A549 (cell line): ENCODE measurements around the gene PNKP. TPM values are rescaled to one million over a fixed set of nuclear protein-coding genes. Genes with fewer than 3 reads are reported as not detected.

Experiments
- ATAC-seq, 2 experiments: fragments of 200-7000 bp in 1 of 2; fragments of >200 bp in 1 of 2; cut with Nextera tagmentation in 1 of 2; cut with Tn5 transposase in 1 of 2; 3 replicates each; pipeline versions ENCODE4 v1.8.0 to v1.9.1; 2018 to 2020; ENCODE audit warnings: mild to moderate bottlenecking in 1 of 2, moderate library complexity in 1 of 2
- CTCF ChIA-PET: fragments of 300-600 bp; sonication (Branson Sonifier 250); formaldehyde crosslinking; extraction: SDS; loops from one replicate; lab custom pipeline; 2021; ENCODE audit warnings: antibody characterized with exemption, inconsistent platforms; lab: Yijun Ruan, JAX
- POLR2A ChIA-PET: fragments of 350-600 bp; formaldehyde crosslinking; extraction: SDS; loops from one replicate; lab custom pipeline; 2021; ENCODE audit warnings: antibody characterized with exemption, inconsistent platforms; lab: Yijun Ruan, JAX
- DNase-seq, 2 experiments: peaks; one replicate each; pipeline versions ENCODE4 v3.0.0 to v3.0.0-alpha.2; 2011 to 2016; ENCODE audit warnings: low read depth in 1 of 2, low spot score in 1 of 2
- FAIRE-seq: peaks from 2 replicates; lab custom pipeline; 2011; peaks lifted over from hg19 to GRCh38; lab: Jason Lieb, UNC
- H3K27ac ChIP-seq, 2 experiments: fragments of >200 bp; sonication (Bioruptor Twin); formaldehyde crosslinking; 3 replicates each; pipeline ENCODE4 v1.5.1; 2016 to 2017
- H3K4me1 ChIP-seq: fragments of >200 bp; sonication (Bioruptor Twin); formaldehyde crosslinking; 3 replicates; pipeline ENCODE4 v1.6.1; 2016
- H3K4me2 ChIP-seq: fragments of >200 bp; sonication (Bioruptor Twin); formaldehyde crosslinking; 3 replicates; pipeline ENCODE4 v1.6.1; 2016
- H3K4me3 ChIP-seq: fragments of >200 bp; sonication (Bioruptor Twin); formaldehyde crosslinking; 3 replicates; pipeline ENCODE4 v1.5.1; 2016
- H3K9me3 ChIP-seq: fragments of >200 bp; sonication (Bioruptor Twin); formaldehyde crosslinking; 3 replicates; pipeline ENCODE4 v1.6.1; 2016
- ATOH8 ChIP-seq: fragments of 250-450 bp; sonication (Bioruptor Pico); IDR thresholded peaks from 2 replicates; pipeline ENCODE4 v1.5.0; 2020; ENCODE audit warnings: low read depth, mild to moderate bottlenecking, moderate library complexity
- BHLHE40 ChIP-seq: IDR thresholded peaks from 2 replicates; pipeline ENCODE4 v1.6.1; 2012; ENCODE audit warnings: low read depth, low read length, inconsistent platforms
- CBX2 ChIP-seq: fragments of 200-600 bp; sonication (generic); IDR thresholded peaks from 2 replicates; pipeline ENCODE4 v1.6.1; 2016; ENCODE audit warnings: low read depth, mild to moderate bottlenecking, borderline replicate concordance
- CBX8 ChIP-seq: fragments of 200-600 bp; sonication (generic); IDR thresholded peaks from 2 replicates; pipeline ENCODE4 v1.6.1; 2016
- CEBPB ChIP-seq, 2 experiments: fragments of >200 bp in 1 of 2; sonication (Bioruptor Twin) in 1 of 2; formaldehyde crosslinking in 1 of 2; IDR thresholded peaks; 2 replicates each; pipeline ENCODE4 v1.6.1; 2012 to 2016
- CHD2 ChIP-seq: fragments of 150-350 bp; IDR thresholded peaks from 2 replicates; pipeline ENCODE4 v1.6.1; 2014; ENCODE audit warnings: low read length; ENCODE audit not compliant: partially characterized antibody
- CTCF ChIP-seq: fragments of >200 bp; sonication (Bioruptor Twin); formaldehyde crosslinking; IDR thresholded peaks from 3 replicates; pipeline ENCODE4 v1.5.1; 2016
- E2F6 ChIP-seq: IDR thresholded peaks from 2 replicates; pipeline ENCODE4 v1.6.1; 2012; ENCODE audit warnings: low read depth, borderline replicate concordance
- EHMT2 ChIP-seq: fragments of 200-600 bp; sonication (generic); IDR thresholded peaks from 2 replicates; pipeline ENCODE4 v1.6.1; 2016; ENCODE audit warnings: antibody characterized with exemption, low read depth, mild to moderate bottlenecking, moderate library complexity
- ELK1 ChIP-seq: fragments of 150-350 bp; IDR thresholded peaks from 2 replicates; pipeline ENCODE4 v1.6.1; 2014; ENCODE audit warnings: low read depth, mild to moderate bottlenecking, low read length
- HDAC2 ChIP-seq: fragments of 200-600 bp; sonication (generic); IDR thresholded peaks from 2 replicates; pipeline ENCODE4 v1.6.1; 2016
- HES2 ChIP-seq: fragments of >200 bp; sonication (Bioruptor Twin); formaldehyde crosslinking; IDR thresholded peaks from 2 replicates; pipeline ENCODE4 v1.6.1; 2016
- HEYL ChIP-seq: fragments of 250-450 bp; sonication (Bioruptor Pico); IDR thresholded peaks from 2 replicates; pipeline ENCODE4 v1.8.0; 2021; ENCODE audit warnings: mild to moderate bottlenecking, moderate library complexity
- HMGXB4 ChIP-seq: fragments of 250-450 bp; sonication (Bioruptor Pico); IDR thresholded peaks from 2 replicates; pipeline ENCODE4 v1.5.0; 2021; ENCODE audit warnings: mild to moderate bottlenecking, moderate library complexity, borderline replicate concordance
- JUN ChIP-seq, 2 experiments: fragments of >200 bp; sonication (Bioruptor Twin); formaldehyde crosslinking; IDR thresholded peaks; 2 replicates in 1 of 2; 3 replicates in 1 of 2; pipeline ENCODE4 v1.6.1; 2016 to 2017
- KDM1A ChIP-seq: fragments of 200-600 bp; sonication (generic); IDR thresholded peaks from 2 replicates; pipeline ENCODE4 v1.6.1; 2016; ENCODE audit warnings: low read depth, mild to moderate bottlenecking
- KDM5A ChIP-seq: fragments of 200-600 bp; sonication (generic); IDR thresholded peaks from 2 replicates; pipeline ENCODE4 v1.6.1; 2016; ENCODE audit warnings: antibody characterized with exemption, mild to moderate bottlenecking
- MAZ ChIP-seq: fragments of 150-350 bp; IDR thresholded peaks from 2 replicates; pipeline ENCODE4 v1.6.1; 2014; ENCODE audit warnings: antibody characterized with exemption, low read depth, low read length, borderline replicate concordance
- NFE2L2 ChIP-seq: fragments of 150-350 bp; conservative IDR thresholded peaks from 2 replicates; pipeline ENCODE4 v1.6.1; 2014; ENCODE audit warnings: low read length
- NPAS2 ChIP-seq: fragments of 250-450 bp; sonication (Bioruptor Pico); IDR thresholded peaks from 2 replicates; pipeline ENCODE4 v1.8.0; 2022; ENCODE audit warnings: mild to moderate bottlenecking, moderate library complexity, borderline replicate concordance
- NR3C1 ChIP-seq: fragments of >200 bp; sonication (Bioruptor Twin); formaldehyde crosslinking; IDR thresholded peaks from 3 replicates; pipeline ENCODE4 v1.6.1; 2017
- PBX3 ChIP-seq: IDR thresholded peaks from 2 replicates; pipeline ENCODE4 v1.6.1; 2012
- POLR2AphosphoS2 ChIP-seq: conservative IDR thresholded peaks from 2 replicates; pipeline ENCODE4 v1.6.1; 2012; ENCODE audit warnings: low read length, improper control_type of control experiment, inconsistent platforms
- RAD21 ChIP-seq, 2 experiments: fragments of >200 bp in 1 of 2; sonication (Bioruptor Twin) in 1 of 2; formaldehyde crosslinking in 1 of 2; IDR thresholded peaks in 1 of 2; conservative IDR thresholded peaks in 1 of 2; 2 replicates in 1 of 2; 3 replicates in 1 of 2; pipeline ENCODE4 v1.6.1; 2012 to 2018; ENCODE audit warnings: inconsistent platforms in 1 of 2
- RFX5 ChIP-seq: fragments of 450-650 bp; IDR thresholded peaks from 2 replicates; pipeline ENCODE4 v1.7.1; 2014; ENCODE audit warnings: antibody characterized with exemption, mild to moderate bottlenecking, moderate library complexity
- RNF2 ChIP-seq: fragments of 200-600 bp; sonication (generic); IDR thresholded peaks from 2 replicates; pipeline ENCODE4 v1.6.1; 2016; ENCODE audit warnings: low read depth, mild to moderate bottlenecking, antibody characterized with exemption, moderate library complexity, borderline replicate concordance
- ZC3H11A ChIP-seq: fragments of 450-650 bp; IDR thresholded peaks from 2 replicates; pipeline ENCODE4 v1.6.1; 2014; ENCODE audit warnings: antibody characterized with exemption, mild to moderate bottlenecking
- ZFP36 ChIP-seq: fragments of 450-650 bp; IDR thresholded peaks from 2 replicates; pipeline ENCODE4 v1.6.1; 2014; ENCODE audit warnings: borderline replicate concordance; ENCODE audit not compliant: partially characterized antibody
- WGBS: methylation state at CpG from one replicate; pipeline ENCODE4 v1.1.6; 2017; ENCODE audit errors: missing lambda C conversion rate; 5-methylcytosine and 5-hydroxymethylcytosine counted together
- polyA plus RNA-seq, 4 experiments: library from polyadenylated mRNA; depleted of rRNA in 3 of 4; stranded (reverse); fragments of >200 nt; fragmentation: RNase III in 1 of 4; extraction: RNeasy Plus Mini Kit Qiagen cat#74134 plus additional on column Dnase treatment in 1 of 4; gene quantifications; 2 replicates in 3 of 4; 3 replicates in 1 of 4; pipeline ENCODE4 v1.2.3, GENCODE V29; 2011 to 2017

Gene PNKP
- polyA plus RNA-seq, 2 of the 4 experiments (the other 2 are of a cell fraction) = 23.3 to 71.2 TPM

- TF ChIP-seq CTCF (no peak), NR3C1 (no peak), HES2 (no peak), KDM1A (no peak), CHD2 (no peak), POLR2AphosphoS2 (no peak; the same call in 1 of the 2 replicates), EHMT2 (no peak), RNF2 (no peak), ATOH8 (CRISPR knock-in tag) (no peak), CBX2 (no peak), BHLHE40 (no peak), KDM5A (no peak), E2F6 (no peak), MAZ (no peak), RFX5 (no peak)
- no peak overlapping the region for H3K4me2 ChIP-seq
- no peaks in the 10 kb centered on the region for H3K9me3 ChIP-seq
- H3K4me1 ChIP-seq = peaks cover 36% of the 10 kb centered on the region
- 89% methylated on average over 5 of the region's 5 CpGs for WGBS
- no peak overlapping the region for H3K27ac ChIP-seq
- CTCF ChIA-PET = interaction anchor here (1.4 kb wide), 2 partner anchors 24 to 156 kb away, joined by 4 read pairs; no protein-coding TSS in a partner anchor
- no peak for DNase-seq
- POLR2A ChIA-PET = interaction anchor here (2.5 to 2.7 kb wide), 2 partner anchors 11 to 19 kb away, joined by 7 to 9 read pairs; partner anchors contain the start of gene AKT1S1
- no peak for FAIRE-seq
- peak in 1 of 2 experiments; percentile 0; a peak in 2 of 6 replicates for ATAC-seq
- H3K4me3 ChIP-seq = no peak overlapping the region
These were observed 9.6 kb downstream of the PNKP start for GRCh38 chr19:49857838-49858087.

- Histone ChIP-seq H3K4me1 (peaks cover 41% of the 10 kb centered on the region), H3K4me2 (no peak overlapping the region), H3K9me3 (no peaks in the 10 kb centered on the region), H3K27ac (no peak overlapping the region), H3K4me3 (no peak overlapping the region)
- POLR2A ChIA-PET = interaction anchor here (2.5 to 2.7 kb wide), 2 partner anchors 12 to 19 kb away, joined by 7 to 9 read pairs; partner anchors contain the start of gene AKT1S1
- CTCF ChIA-PET = interaction anchor here (1.4 kb wide), 1 partner anchor 24 kb away, joined by 4 read pairs; no protein-coding TSS in a partner anchor
- WGBS = 92% methylated on average over 26 of the region's 26 CpGs
- FAIRE-seq (no peak), DNase-seq (no peak), ATAC-seq (peak; percentile 0 to 3; a peak in 3 of 6 replicates)
- TF ChIP-seq NR3C1 (no peak), NFE2L2 (no peak), RNF2 (no peak), HMGXB4 (CRISPR knock-in tag) (no peak), CBX2 (no peak), CEBPB (IDR thresholded peaks at IDR 0.05) (no peak), NPAS2 (no peak), ZFP36 (no peak), EHMT2 (no peak), HEYL (no peak), CBX8 (no peak), JUN (IDR thresholded peaks at IDR 0.05) (peak in 1 of 2 experiments; percentile 52; a peak in 3 of 5 replicates), ZC3H11A (no peak), PBX3 (peak; percentile 78), HDAC2 (no peak), E2F6 (no peak), ELK1 (no peak), RAD21 (conservative IDR thresholded peaks at IDR 0.05 in 1 of 2, IDR thresholded peaks at IDR 0.05 in 1 of 2) (no peak)
These were observed 10.1 kb downstream of the PNKP start for GRCh38 chr19:49857061-49857837.
